ENCODE measurements around the gene ERV3-1. TPM values are rescaled to one million over a fixed set of nuclear protein-coding genes. Genes with fewer than 3 reads are reported as not detected.

ERV3-1 gene
- total RNA-seq, 4 donors from 2014 or later = 57.8 to 113 (median 73.2) TPM

GRCh38 chr7:64998865-64999164, 7.7 kb downstream of the ERV3-1 start:
- no peak for TF ChIP-seq CTCF (IDR thresholded peaks at IDR 0.05; ENCODE audit: low read depth)

GRCh38 chr7:64997927-64998391, 8.5 kb downstream of the ERV3-1 start:
- TF ChIP-seq CTCF (IDR thresholded peaks at IDR 0.05; ENCODE audit: low read depth) = no peak

GRCh38 chr7:64997164-64997908, 9.2 kb downstream of the ERV3-1 start:
- no peak for TF ChIP-seq CTCF (IDR thresholded peaks at IDR 0.05; ENCODE audit: low read depth)

- no peak for TF ChIP-seq CTCF (IDR thresholded peaks at IDR 0.05; ENCODE audit: low read depth)
Observed at GRCh38 chr7:64996305-64996704, 10.2 kb downstream of the ERV3-1 start.

- no peak for TF ChIP-seq CTCF (IDR thresholded peaks at IDR 0.05; ENCODE audit: low read depth)
Observed at GRCh38 chr7:64993901-64994300, 12.6 kb downstream of the ERV3-1 start.

- no peak for TF ChIP-seq CTCF (IDR thresholded peaks at IDR 0.05; ENCODE audit: low read depth)
Observed at GRCh38 chr7:64992971-64993370, 13.5 kb downstream of the ERV3-1 start.

- no peak for TF ChIP-seq CTCF (IDR thresholded peaks at IDR 0.05; ENCODE audit: low read depth)
Observed at GRCh38 chr7:64990936-64991335, 15.6 kb downstream of the ERV3-1 start, which contains the start of gene ZNF117. Gene ZNF117 (minus strand): TSS chr7:64991036.
